A673 (cell line): ENCODE results near the gene CEACAM18. TPM values are rescaled to one million over a fixed set of nuclear protein-coding genes. Genes with fewer than 3 reads are reported as not detected.

Source experiments
- BruUV-seq: library from RNA; stranded (reverse); fragments of 400-500 nt; replicated peaks from 2 replicates; lab custom pipeline; 2021; lab: Mats Ljungman, UMichigan
- CTCF ChIA-PET: fragments of 300-600 bp; sonication (Branson Sonifier 250); formaldehyde crosslinking; loops from one replicate; lab custom pipeline; 2022; ENCODE audit warnings: antibody characterized with exemption; lab: Charles Lee
- POLR2A ChIA-PET: fragments of 300-600 bp; sonication (Branson Sonifier 250); formaldehyde crosslinking; loops from one replicate; lab custom pipeline; 2022; ENCODE audit warnings: antibody characterized with exemption; ENCODE audit not compliant: low non-redundant PET; lab: Charles Lee
- DNase-seq: peaks from one replicate; pipeline ENCODE4 v3.0.0-alpha.2; 2015; ENCODE audit warnings: low spot score
- H3K27ac ChIP-seq: fragments of 200-600 bp; sonication (generic); 2 replicates; pipeline ENCODE4 v1.5.1; 2016; ENCODE audit warnings: mixed run types, low read depth, mild to moderate bottlenecking, mixed read lengths, antibody characterized with exemption, low read length; ENCODE audit not compliant: poor library complexity, severe bottlenecking
- H3K27me3 ChIP-seq: fragments of 200-600 bp; sonication (generic); replicated peaks from 2 replicates; pipeline ENCODE4 v1.6.1; 2017; ENCODE audit warnings: mixed run types, low read depth, mild to moderate bottlenecking, mixed read lengths, antibody characterized with exemption, low read length; ENCODE audit not compliant: insufficient read depth, poor library complexity
- H3K36me3 ChIP-seq: fragments of 200-600 bp; sonication (generic); 2 replicates; pipeline ENCODE4 v1.6.1; 2016; ENCODE audit warnings: mixed run types, mild to moderate bottlenecking, mixed read lengths, antibody characterized with exemption, low read length; ENCODE audit not compliant: insufficient read depth, poor library complexity, severe bottlenecking
- H3K4me1 ChIP-seq: fragments of 200-600 bp; sonication (generic); 2 replicates; pipeline ENCODE4 v1.6.1; 2017; ENCODE audit warnings: mixed run types, mild to moderate bottlenecking, mixed read lengths, antibody characterized with exemption, low read length; ENCODE audit not compliant: insufficient read depth, poor library complexity, severe bottlenecking
- H3K4me3 ChIP-seq: fragments of 200-600 bp; sonication (generic); 2 replicates; pipeline ENCODE4 v1.5.1; 2016; ENCODE audit warnings: low read depth, mixed run types, mild to moderate bottlenecking, mixed read lengths, low read length; ENCODE audit not compliant: poor library complexity, severe bottlenecking
- H3K9me3 ChIP-seq: fragments of 200-600 bp; sonication (generic); 2 replicates; pipeline ENCODE4 v1.6.1; 2016; ENCODE audit warnings: mixed run types, low read depth, mild to moderate bottlenecking, mixed read lengths, antibody characterized with exemption, low read length; ENCODE audit not compliant: poor library complexity, severe bottlenecking
- EZH2 ChIP-seq: fragments of 200-600 bp; sonication (generic); IDR thresholded peaks from 2 replicates; pipeline ENCODE4 v1.6.1; 2017; ENCODE audit warnings: borderline replicate concordance, low read depth, mild to moderate bottlenecking, mixed read lengths, antibody characterized with exemption, low read length; ENCODE audit not compliant: poor library complexity, severe bottlenecking
- intact Hi-C: fragments of 100-400 bp; cut with micrococcal nuclease; formaldehyde crosslinking; loops from one replicate; pipeline ENCODE4 v1.10.0; 2022; ENCODE audit not compliant: unreplicated experiment
- total RNA-seq: library from RNA; stranded (reverse); gene quantifications from 2 replicates; pipeline ENCODE4 v1.2.3, GENCODE V29; 2021
- TF ChIP-seq, protein P1 (sequence below): fragments of 300-800, 200-600 bp; sonication (generic); conservative IDR thresholded peaks from 2 replicates; pipeline ENCODE4 v1.5.1; 2017; ENCODE audit warnings: low read depth, mild to moderate bottlenecking, antibody characterized with exemption, low read length, moderate library complexity, mixed read lengths

CEACAM18 gene
- total RNA-seq, 1 experiment from 2014 or later = not detected

DNA sequence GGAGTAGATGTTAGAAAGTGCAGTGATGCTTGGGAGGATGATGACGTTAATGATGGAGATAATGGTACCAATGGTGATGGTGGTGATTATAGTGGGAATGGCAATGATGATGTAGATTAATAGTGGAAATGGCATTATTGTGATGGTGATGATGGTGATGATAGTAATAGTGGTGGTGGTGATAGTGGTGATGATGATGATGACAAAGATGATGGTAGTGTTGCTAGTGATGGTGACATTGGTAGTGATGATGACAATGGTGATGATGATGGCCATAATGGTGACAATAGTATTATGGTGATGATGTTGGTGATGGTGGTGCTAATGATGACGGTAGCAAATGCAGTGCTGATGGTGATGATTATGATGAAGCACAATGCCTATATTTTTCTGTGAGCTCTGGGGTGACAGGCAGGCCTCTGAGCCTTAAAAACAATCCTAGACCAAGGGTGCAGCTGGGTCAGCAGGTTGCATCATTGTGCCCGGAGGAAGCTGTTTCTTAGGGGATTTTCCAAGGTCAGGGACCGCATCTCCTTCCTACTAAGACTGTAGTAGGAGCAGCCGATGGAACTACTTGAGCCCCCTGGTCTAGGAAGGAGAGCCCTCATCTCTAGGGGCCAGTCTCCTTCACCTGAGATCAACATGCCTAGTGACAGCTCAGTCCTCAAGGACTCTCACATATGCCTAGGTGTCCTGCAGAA is 7.8 kb downstream of the CEACAM18 start:
- Histone ChIP-seq H3K27ac (no peak overlapping the region), H3K36me3 (no peaks in the 10 kb centered on the region), H3K27me3 (peaks cover 40% of the 10 kb centered on the region), H3K9me3 (no peaks in the 10 kb centered on the region), H3K4me3 (no peak overlapping the region), H3K4me1 (no peaks in the 10 kb centered on the region)
- no TSS peak for BruUV-seq
- ChIA-PET CTCF (no interaction called here), POLR2A (no interaction called here)
- TF ChIP-seq EZH2 = no peak
- TF ChIP-seq, protein P1, sequence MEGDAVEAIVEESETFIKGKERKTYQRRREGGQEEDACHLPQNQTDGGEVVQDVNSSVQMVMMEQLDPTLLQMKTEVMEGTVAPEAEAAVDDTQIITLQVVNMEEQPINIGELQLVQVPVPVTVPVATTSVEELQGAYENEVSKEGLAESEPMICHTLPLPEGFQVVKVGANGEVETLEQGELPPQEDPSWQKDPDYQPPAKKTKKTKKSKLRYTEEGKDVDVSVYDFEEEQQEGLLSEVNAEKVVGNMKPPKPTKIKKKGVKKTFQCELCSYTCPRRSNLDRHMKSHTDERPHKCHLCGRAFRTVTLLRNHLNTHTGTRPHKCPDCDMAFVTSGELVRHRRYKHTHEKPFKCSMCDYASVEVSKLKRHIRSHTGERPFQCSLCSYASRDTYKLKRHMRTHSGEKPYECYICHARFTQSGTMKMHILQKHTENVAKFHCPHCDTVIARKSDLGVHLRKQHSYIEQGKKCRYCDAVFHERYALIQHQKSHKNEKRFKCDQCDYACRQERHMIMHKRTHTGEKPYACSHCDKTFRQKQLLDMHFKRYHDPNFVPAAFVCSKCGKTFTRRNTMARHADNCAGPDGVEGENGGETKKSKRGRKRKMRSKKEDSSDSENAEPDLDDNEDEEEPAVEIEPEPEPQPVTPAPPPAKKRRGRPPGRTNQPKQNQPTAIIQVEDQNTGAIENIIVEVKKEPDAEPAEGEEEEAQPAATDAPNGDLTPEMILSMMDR = no peak
- intact Hi-C loops = no loop called here
- no peak for DNase-seq

DNA sequence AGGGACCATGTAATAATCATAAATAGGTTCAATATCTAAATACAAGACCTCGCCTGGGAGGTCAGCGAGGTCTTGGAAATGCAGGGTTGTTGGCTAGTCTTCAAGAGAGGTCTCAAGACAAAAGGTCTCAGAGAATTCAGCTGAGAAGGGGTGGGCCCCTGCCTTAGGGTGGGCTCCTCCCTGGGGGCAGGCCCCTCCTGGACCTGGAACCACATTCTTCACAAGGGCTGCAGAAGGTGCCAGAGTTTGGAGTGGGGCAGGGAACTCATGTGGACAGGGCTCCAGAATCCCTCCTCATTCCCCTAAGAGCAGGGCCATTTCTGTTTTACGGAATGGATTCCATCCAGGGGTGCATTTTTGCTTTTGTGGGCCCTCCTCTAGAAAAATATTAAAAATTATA is 10.2 kb downstream of the CEACAM18 start:
- H3K9me3 ChIP-seq = no peaks in the 10 kb centered on the region
- H3K4me1 ChIP-seq = no peaks in the 10 kb centered on the region
- intact Hi-C loops = no loop called here
- H3K36me3 ChIP-seq = no peaks in the 10 kb centered on the region
- no peak overlapping the region for H3K27ac ChIP-seq
- ChIA-PET POLR2A (no interaction called here), CTCF (no interaction called here)
- no TSS peak for BruUV-seq
- peaks cover 57% of the 10 kb centered on the region for H3K27me3 ChIP-seq
- DNase-seq = no peak
- no peak overlapping the region for H3K4me3 ChIP-seq
- TF ChIP-seq EZH2 = no peak
- TF ChIP-seq, protein P1 = no peak

DNA sequence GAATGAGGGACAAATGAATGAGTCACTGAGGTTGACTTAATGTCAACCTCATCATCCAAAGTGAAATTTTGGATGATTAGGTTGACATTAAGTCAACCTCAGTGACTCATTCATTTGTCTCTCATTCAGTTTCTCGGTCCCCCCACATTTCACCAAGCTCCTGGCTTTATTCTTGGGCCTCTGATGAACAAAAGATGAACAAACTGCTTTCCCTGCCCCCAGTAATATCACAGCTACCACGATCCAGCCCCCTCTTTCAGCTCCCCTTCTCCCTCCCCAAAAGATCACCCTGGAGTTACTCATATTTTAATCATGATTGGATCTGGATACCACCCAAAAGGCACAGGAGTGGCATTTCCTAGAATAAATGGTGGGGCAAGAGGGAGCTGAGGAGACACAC is 10.8 kb downstream of the CEACAM18 start:
- ChIA-PET POLR2A (no interaction called here), CTCF (no interaction called here)
- Histone ChIP-seq H3K9me3 (no peaks in the 10 kb centered on the region), H3K36me3 (no peaks in the 10 kb centered on the region), H3K4me3 (no peak overlapping the region), H3K27me3 (peaks cover 52% of the 10 kb centered on the region), H3K4me1 (no peaks in the 10 kb centered on the region), H3K27ac (no peak overlapping the region)
- TF ChIP-seq EZH2 = no peak
- TF ChIP-seq, protein P1 = no peak
- intact Hi-C loops = no loop called here
- DNase-seq = no peak
- BruUV-seq = no TSS peak
